CD4-positive, alpha-beta T cell treated with Interleukin-1 beta for 1 hour (primary cell): Measurements from ENCODE around the gene GPR61.
A peak's percentile ranks its signal among the peaks of the same experiment; 100 is the strongest.

Experiments used
- DNase-seq, 2 donors: peaks; one replicate each; pipeline ENCODE4 v3.0.0-alpha.2; 2020 to 2022

The GPR61 gene

GRCh38 chr1:109537450-109538178 is 2.1 kb upstream of the GPR61 start:
- no peak for DNase-seq

GRCh38 chr1:109538827-109539555 is 681 bp upstream of the GPR61 start:
- no peak for DNase-seq

GRCh38 chr1:109541102-109541501 is 1.4 kb downstream of the GPR61 start:
- DNase-seq: no peak

GRCh38 chr1:109542657-109543056 is 3.0 kb downstream of the GPR61 start:
- no peak for DNase-seq

GRCh38 chr1:109543283-109543987 is 3.8 kb downstream of the GPR61 start:
- DNase-seq: no peak

GRCh38 chr1:109543988-109544735 is 4.5 kb downstream of the GPR61 start:
- no peak for DNase-seq

GRCh38 chr1:109546311-109547109 is 6.8 kb downstream of the GPR61 start:
- peak; percentile 88 to 91 for DNase-seq

GRCh38 chr1:109547463-109548320 is 8.0 kb downstream of the GPR61 start:
- DNase-seq: peak in 1 of 2 donors; percentile 34

- DNase-seq: peak; percentile 96
Observed at GRCh38 chr1:109548321-109549267, 8.9 kb downstream of the GPR61 start, which contains the start of gene GNAI3. TSS of gene GNAI3 (plus strand) at chr1:109548615. CDS start at chr1:109548721, 106 bp downstream.

GRCh38 chr1:109556563-109556962 is 16.9 kb downstream of the GPR61 start:
- DNase-seq: no peak

GRCh38 chr1:109557520-109557919 is 17.8 kb downstream of the GPR61 start:
- DNase-seq: no peak

- no peak for DNase-seq
Observed at GRCh38 chr1:109559995-109560394, 20.3 kb downstream of the GPR61 start.

- no peak for DNase-seq
Observed at GRCh38 chr1:109564194-109564878, 24.7 kb downstream of the GPR61 start.

GRCh38 chr1:109565241-109565640 is 25.6 kb downstream of the GPR61 start:
- DNase-seq: no peak

GRCh38 chr1:109566982-109567381 is 27.3 kb downstream of the GPR61 start:
- DNase-seq: no peak

GRCh38 chr1:109567877-109568672 is 28.4 kb downstream of the GPR61 start:
- no peak for DNase-seq

- no peak for DNase-seq
Observed at GRCh38 chr1:109569323-109569722, 29.7 kb downstream of the GPR61 start.

- no peak for DNase-seq
Observed at GRCh38 chr1:109570414-109570813, 30.7 kb downstream of the GPR61 start.
